Loucy (cell line): ENCODE results near the gene NEURL4.

Source experiments
- CTCF ChIP-seq: fragments of 200-600 bp; sonication (generic); conservative IDR thresholded peaks from 2 replicates; pipeline ENCODE4 v1.5.1; 2014; ENCODE audit warnings: mild to moderate bottlenecking, antibody characterized with exemption, low read length
- EZH2phosphoT487 ChIP-seq: fragments of 200-600 bp; IDR thresholded peaks from 2 replicates; pipeline ENCODE4 v1.6.1; 2018; ENCODE audit warnings: antibody characterized with exemption, mild to moderate bottlenecking, moderate library complexity, borderline replicate concordance

GRCh38 chr17:7356756-7357155, 27.6 kb upstream of the NEURL4 start:
- no peak for TF ChIP-seq CTCF
- TF ChIP-seq EZH2phosphoT487 = no peak
